ENCODE results near the gene TTLL4. TPM values are rescaled to one million over a fixed set of nuclear protein-coding genes. Genes with fewer than 3 reads are reported as not detected.
A peak's percentile ranks its signal among the peaks of the same experiment; 100 is the strongest.

The TTLL4 gene
- total RNA-seq, 1 donor from 2014 or later = 93.4 TPM

DNA sequence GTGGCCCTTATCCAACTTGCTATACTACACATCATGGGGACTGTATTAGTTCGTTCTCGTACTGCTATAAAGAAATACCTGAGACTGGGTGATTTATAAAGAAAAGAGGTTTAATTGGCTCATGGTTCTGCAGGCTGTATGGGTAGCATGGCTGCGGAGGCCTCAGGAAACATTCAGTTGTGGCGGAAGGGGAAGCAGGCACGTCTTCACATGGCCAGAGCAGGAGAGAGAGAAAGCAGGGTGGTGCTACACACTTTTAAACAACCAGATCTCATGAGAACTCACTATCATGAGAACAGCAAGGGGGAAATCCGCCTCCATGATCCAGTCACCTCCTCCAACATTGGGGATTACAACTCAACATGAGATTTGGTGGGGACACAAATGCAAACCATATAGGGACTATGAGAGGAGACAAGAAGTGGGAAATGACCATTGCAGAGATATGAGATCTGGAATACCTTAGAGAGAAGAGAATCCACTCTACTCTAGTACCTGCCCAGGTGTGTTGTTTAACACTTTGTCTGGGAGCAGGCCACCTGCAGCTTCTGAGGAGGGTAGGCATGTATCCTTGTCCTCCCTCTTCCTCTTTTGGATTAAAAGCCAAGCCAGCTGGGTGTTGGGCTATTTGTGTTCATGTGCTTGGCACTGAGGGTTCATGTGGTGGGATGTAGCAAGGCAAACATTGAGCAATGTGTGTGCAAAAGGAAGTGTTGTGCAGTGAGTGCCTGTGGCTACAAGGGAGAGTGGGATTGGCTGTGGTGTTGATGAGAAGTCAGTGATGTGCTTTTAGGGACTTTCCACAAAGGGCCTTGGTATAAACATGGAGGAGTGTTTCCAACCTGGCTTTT, 22.8 kb downstream of the TTLL4 start:
- intact Hi-C loops (cut with DNase I) = loop anchor here (5.0 kb wide), 1 partner anchor 99 kb away; the partner anchor contains the start of gene PRKAG3
- no peaks in the 10 kb centered on the region for H3K9me3 ChIP-seq
- no peak overlapping the region for H3K4me3 ChIP-seq
- no peak overlapping the region for H3K27ac ChIP-seq
- H3K27me3 ChIP-seq = no peaks in the 10 kb centered on the region
- peak; percentile 46 to 71 for DNase-seq (ENCODE audit: low spot score in 2 of 2)
- H3K4me1 ChIP-seq = peaks cover 3 to 9% of the 10 kb centered on the region in 2 donors
- H3K36me3 ChIP-seq = peaks cover 7 to 9% of the 10 kb centered on the region in 2 donors
- TF ChIP-seq, protein P1, sequence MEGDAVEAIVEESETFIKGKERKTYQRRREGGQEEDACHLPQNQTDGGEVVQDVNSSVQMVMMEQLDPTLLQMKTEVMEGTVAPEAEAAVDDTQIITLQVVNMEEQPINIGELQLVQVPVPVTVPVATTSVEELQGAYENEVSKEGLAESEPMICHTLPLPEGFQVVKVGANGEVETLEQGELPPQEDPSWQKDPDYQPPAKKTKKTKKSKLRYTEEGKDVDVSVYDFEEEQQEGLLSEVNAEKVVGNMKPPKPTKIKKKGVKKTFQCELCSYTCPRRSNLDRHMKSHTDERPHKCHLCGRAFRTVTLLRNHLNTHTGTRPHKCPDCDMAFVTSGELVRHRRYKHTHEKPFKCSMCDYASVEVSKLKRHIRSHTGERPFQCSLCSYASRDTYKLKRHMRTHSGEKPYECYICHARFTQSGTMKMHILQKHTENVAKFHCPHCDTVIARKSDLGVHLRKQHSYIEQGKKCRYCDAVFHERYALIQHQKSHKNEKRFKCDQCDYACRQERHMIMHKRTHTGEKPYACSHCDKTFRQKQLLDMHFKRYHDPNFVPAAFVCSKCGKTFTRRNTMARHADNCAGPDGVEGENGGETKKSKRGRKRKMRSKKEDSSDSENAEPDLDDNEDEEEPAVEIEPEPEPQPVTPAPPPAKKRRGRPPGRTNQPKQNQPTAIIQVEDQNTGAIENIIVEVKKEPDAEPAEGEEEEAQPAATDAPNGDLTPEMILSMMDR (IDR thresholded peaks at IDR 0.05) = no peak

DNA sequence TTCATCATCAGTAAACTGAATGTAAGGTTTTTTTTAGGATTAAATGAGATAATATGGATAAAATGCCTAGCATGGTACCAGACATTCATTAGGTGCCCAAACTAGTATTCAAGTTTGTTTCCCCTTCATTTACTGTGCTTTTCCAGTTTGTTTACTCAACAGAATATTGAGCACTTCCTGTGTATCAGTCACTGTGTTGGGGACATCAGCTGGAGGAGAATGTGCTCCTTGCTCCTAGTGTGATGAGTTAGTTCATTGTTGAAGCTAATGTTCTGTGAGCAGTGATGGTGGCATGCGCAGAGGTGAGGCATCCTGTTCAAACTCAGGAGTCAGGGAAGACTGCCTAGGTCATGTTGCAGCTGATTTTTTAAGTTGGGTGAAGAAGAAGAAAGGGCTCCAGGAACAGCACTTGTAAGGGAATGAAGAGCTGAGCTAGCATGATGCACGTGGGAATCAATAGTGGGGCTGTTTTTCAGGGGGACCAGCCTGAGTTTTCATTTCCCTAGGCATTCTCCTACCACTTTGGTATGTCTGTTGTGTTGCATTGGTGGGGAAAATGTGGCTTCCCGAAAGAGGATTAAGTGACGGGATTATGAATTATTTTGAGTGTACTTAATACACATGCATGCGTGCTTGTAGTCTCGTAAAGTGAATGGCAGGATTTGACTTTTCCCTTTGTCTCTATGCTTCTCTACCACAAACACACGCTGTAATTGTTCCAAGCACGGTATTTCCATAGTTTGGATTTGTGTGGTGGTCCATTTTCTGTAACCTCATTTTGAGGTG, 23.7 kb downstream of the TTLL4 start:
- intact Hi-C loops (cut with DNase I) = loop anchor here (5.0 kb wide), 1 partner anchor 98 kb away; the partner anchor contains the start of gene PRKAG3
- no peaks in the 10 kb centered on the region for H3K9me3 ChIP-seq
- H3K4me1 ChIP-seq = peaks cover 3 to 14% of the 10 kb centered on the region in 2 donors
- H3K27me3 ChIP-seq = no peaks in the 10 kb centered on the region
- no peak overlapping the region for H3K4me3 ChIP-seq
- TF ChIP-seq, protein P1 (IDR thresholded peaks at IDR 0.05) = no peak
- peaks cover 7 to 15% of the 10 kb centered on the region in 2 donors for H3K36me3 ChIP-seq
- no peak overlapping the region for H3K27ac ChIP-seq
- DNase-seq (ENCODE audit: low spot score in 2 of 2) = no peak

DNA sequence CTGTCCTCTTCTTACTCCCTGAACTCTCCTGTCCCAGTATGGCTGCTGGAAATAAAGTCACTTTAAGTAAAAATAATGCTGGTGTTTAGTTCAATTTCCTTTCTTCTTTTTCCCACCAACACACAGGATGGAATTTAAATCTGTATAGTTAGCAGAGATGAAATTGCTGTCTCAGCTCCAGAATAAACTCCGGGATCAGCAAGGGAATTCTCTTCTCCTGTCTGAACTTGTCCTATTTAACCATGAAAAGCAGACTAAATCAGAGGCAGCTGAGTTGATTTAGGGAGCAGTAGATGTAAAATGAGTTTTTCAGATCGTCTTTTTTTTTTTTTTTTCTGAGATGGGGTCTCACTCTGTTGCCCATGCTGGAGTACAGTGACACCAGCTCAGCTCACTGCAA, 25.9 kb downstream of the TTLL4 start:
- intact Hi-C loops (cut with DNase I) = no loop called here
- no peak for DNase-seq (ENCODE audit: low spot score in 2 of 2)
- H3K27me3 ChIP-seq = no peaks in the 10 kb centered on the region
- no peaks in the 10 kb centered on the region for H3K9me3 ChIP-seq
- no peak overlapping the region for H3K27ac ChIP-seq
- no peak overlapping the region for H3K4me3 ChIP-seq
- TF ChIP-seq, protein P1 (IDR thresholded peaks at IDR 0.05) = no peak
- peaks cover 0 to 22% of the 10 kb centered on the region in 2 donors for H3K4me1 ChIP-seq
- peaks cover 10 to 30% of the 10 kb centered on the region in 2 donors for H3K36me3 ChIP-seq

DNA sequence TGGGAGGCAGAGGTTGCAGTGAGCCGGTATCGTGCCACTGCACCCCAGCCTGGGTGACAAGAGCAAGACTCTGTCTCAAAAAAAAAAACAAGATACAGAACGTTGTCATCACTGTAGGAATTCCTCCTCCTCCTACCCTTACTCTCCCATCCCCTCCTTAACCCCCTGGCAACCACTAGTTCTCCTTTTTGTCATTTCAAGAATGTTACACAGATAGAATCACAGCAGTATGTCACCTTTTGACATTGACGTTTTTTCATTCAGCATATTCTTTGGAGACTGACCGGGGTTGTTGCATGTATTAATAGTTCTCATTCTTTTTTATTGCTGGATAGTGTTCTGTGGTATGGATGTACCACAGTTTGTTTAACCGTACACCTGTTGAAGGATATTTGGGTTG, 32.4 kb downstream of the TTLL4 start:
- DNase-seq (ENCODE audit: low spot score in 2 of 2) = no peak
- Histone ChIP-seq H3K36me3 (peaks cover 15 to 56% of the 10 kb centered on the region in 2 donors), H3K9me3 (no peaks in the 10 kb centered on the region), H3K27me3 (no peaks in the 10 kb centered on the region), H3K4me1 (peaks cover 0 to 12% of the 10 kb centered on the region in 2 donors), H3K4me3 (no peak overlapping the region), H3K27ac (no peak overlapping the region)
- intact Hi-C loops (cut with DNase I) = no loop called here
- TF ChIP-seq, protein P1 (IDR thresholded peaks at IDR 0.05) = no peak

GRCh38 chr2:218744615-218745014, 34.0 kb downstream of the TTLL4 start:
- H3K27me3 ChIP-seq = no peaks in the 10 kb centered on the region
- intact Hi-C loops (cut with DNase I) = no loop called here
- DNase-seq (ENCODE audit: low spot score in 2 of 2) = no peak
- no peak overlapping the region for H3K4me3 ChIP-seq
- H3K27ac ChIP-seq = no peak overlapping the region
- H3K4me1 ChIP-seq = peaks cover 0 to 5% of the 10 kb centered on the region in 2 donors
- no peaks in the 10 kb centered on the region for H3K9me3 ChIP-seq
- TF ChIP-seq, protein P1 (IDR thresholded peaks at IDR 0.05) = no peak
- H3K36me3 ChIP-seq = peaks cover 21 to 62% of the 10 kb centered on the region in 2 donors

All from ascending aorta (tissue), 2 donors.